ENCODE data around the gene NACA.

The NACA gene

DNA sequence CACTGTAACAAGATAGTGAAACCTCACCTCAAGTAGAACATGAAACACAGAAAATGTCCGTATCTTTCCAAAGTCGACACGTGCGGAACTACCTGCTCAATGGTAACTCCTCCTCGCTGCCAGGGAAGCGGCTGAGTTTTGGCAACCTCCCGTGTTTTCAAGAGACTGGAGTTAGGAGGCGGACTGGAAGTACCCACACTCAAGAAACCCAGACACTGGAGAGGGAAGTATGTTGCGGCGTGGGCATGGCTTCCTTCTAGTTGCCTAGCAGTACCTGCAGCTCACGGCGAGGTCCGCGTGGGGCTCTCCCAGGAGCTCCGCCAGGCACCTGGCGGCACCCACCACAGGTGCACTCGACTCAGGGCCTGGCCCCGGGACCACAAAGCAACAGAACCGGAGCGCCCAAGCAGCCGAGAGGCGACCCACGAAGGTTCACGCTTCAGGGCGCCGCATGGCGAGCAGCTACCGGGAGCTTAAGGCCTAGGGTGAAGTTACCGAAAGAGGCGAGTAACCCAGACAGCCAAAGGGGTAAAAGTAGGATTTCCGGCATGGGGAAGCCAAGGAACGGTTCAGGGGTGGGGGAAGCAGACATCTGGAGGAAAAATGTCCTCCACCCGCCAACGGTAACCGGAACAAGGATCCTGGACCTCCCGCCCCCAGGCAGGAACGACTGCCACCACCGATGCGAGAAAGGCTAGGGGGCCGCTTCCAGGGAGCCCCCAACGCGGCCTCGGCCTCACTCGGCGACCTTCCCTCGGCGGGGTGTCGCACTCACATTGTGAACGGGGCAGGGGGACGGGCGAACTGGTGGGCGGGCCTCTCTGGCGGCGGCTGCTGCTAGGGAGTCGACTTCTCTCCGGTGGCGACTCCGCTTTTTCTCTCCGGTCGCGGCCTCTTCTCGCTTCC lies 37.6 kb downstream of the NACA start:
- peak; percentile 46 for DNase-seq

DNA sequence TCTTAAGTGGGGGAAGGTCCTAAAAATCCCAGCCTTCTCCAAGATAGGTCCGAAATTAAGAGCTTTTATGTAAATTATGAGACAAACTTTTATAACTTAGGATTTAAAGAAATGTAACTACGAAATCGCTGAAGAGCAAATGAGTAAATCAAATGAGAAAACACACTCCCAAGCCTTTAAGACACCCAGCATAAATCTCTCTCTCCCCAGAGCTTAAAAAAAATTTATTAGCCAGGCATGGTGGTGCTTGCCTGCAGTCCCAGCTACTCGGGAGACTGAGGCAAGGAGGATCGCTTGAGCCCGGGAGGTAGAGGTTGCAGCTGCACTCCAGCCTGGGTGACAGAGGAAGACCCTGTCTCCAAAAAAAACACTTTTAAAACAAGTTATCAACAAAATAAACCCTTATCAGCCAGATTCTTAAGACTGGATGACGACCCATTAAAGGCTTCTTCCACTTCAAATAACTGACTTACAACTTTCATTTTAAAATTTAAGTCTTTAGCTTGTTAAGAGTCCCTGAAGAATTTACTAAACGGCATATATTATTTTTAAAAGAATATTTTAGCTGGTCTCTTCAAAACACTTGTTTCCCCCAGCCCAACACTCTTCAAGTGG lies 40.2 kb downstream of the NACA start:
- no peak for DNase-seq

DNA sequence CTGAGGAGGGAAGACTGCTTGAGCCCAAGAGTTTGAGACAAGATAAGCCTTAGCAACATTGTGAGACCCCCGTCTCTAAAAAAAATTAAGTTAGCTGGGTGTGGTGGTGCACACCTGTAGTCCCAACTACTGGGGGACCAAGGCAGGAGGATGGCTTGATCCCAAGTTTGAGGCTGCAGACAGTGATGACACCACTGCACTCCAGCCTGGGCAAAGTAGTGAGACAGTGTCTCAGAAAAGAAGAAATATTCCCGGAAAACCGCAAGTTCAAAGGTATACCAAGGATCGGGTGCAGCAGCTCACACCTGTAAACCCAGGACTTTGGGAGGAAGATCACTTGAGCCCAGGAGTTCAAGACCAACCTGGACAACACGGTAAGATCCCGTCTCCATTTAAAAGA lies 42.8 kb downstream of the NACA start:
- no peak for DNase-seq

DNA sequence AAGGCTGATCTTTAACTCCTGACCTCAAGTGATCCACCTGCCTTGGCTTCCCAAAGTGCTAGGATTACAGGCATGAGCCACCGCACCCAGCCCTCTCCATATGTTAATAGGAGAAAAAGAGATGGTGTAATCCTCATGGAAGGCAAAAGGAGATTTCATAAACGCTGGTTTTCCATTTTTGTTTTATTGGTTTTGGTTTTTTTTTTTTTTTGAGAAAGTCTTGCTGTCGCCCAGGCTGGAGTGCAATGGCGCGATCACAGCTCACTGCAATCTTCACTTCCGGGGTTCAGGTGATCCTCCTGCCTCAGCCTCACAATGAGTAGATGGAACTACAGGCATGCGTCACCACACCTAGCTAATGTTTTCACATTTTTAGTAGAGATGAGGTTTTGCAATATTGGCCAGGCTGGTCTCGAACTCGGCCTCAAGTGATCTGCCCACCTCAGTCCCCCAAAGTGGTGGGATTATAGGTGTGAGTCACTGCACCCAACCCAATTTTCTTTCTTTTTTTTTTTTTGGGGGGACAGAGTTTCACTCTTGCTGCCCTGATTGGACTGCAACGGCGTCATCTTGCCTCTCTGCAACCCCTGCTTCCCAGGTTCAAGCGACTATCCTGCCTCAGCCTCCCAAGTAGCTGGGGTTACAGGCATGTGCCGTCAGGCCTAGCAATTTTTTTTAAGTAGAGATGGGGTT lies 45.1 kb downstream of the NACA start:
- no peak for DNase-seq

DNA sequence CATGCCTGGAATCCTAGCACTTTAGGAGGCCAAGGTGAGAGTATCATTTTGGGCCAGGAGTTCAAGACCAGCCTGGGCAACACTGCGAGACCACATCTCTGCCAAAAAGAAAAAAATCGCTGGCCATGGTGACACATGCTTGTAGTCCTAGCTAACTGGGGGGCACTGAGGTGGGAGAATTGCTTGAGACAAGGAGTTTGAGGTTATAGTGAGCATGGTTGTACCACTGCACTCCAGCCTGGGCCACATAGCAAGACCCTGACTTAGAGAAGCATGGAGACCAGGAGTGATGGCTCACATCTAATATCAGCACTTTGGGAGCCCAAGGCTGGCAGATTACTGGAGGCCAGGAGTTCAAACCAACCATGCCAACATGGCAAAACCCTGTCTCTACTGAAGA lies 46.2 kb downstream of the NACA start:
- no peak for DNase-seq

DNA sequence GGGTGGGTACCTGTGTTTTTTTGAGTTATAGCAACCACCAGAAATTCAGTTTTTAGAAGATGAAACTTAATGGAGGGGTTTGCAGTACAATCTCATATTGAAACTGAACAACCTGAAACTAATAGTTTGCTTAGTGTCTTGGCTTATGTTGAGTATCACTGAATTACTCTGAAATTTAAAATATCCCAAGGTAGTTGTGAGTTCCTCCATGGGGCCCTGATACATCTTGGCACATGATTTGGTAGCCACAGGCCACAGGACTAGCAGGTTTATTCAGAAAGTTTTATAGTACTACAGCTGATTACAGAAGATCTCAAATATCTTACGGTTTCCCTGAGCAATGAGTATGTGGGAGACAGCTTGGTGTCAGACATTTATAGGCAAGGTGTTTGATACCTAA lies 47.4 kb downstream of the NACA start:
- DNase-seq = no peak

DNA sequence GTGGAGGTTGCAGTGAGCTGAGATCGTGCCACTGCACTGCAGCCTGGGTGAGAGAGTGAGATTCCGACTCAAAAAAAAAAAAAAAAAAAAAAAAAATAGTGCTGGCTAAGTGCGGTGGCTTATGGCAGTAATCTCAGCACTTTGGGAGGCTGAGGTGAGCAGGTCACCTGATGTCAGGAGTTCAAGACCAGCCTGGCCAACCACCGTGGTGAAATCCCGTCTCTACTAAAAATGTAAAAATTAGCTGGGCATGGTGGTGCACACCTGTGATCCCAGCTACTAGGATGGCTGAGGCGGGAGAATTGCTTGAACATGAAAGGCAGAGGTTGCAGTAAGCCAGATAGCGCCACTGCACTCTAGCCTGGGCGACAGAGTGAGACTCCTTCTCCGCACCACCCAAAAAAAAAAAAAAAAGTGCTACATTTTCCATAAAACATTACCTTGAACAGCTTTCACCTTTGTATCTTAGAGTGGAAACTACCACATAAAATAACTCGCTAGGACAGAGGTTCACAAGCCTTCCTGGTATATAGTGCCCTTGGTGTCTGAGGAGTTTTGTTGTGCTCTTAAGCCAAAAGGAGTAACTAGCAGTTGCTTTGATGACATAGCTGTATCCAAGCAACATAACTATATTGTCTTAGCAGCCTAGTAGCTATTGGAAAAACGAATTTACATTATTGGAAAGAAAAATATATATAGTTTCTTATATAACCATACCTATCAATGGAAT lies 48.1 kb downstream of the NACA start:
- no peak for DNase-seq

DNA sequence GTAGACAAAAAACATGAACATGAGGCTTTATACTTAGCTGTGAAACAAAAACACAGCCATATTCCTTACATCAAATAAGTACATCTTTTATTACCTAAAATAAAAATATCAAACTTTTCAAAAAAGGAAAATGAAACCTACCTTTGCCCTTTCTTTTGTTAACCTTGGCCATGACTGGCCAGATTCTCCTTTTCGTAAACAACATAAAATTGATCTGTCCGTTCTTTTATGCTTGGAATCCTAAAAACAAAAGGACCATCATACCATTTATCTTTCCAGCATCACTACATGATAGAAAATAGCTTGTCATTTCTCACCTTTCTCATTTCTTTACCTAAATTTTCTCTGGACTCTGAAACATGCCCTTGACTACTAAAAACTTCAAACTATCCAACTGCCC lies 53.5 kb downstream of the NACA start:
- no peak for DNase-seq

DNA sequence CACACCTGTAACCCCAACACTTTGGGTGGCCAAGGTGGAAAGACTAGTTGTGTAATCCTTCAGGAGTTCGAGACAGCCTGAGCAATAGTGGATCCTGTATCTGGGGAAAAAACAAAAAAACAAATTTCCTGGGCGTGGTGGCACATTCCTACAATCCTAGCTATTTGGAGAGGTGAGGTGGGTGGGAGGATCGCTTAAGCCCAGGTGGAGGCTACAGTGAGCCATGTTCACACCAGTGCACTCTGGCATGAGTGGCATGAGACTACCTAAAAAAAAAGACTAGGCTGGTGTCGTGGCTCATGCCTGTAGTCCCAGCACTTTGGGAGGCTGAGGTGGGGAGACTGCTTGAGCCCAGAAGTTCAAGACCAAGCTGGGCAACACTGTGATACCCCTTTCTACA lies 54.3 kb downstream of the NACA start:
- no peak for DNase-seq

DNA sequence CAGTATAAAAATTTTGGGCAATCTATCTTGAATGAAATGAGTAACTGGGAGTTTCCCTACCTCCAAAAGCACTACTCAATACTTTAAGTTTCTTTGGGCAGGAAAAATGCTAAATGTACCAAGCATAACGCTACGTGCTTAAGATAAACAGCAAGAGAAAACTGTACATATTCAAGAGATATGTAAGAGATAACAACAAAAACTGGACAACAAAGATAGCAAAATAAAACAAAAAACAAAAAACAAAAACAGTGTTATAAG lies 57.0 kb downstream of the NACA start:
- no peak for DNase-seq
